H9 (cell line): Measurements from ENCODE around the gene ROBO2. TPM values are rescaled to one million over a fixed set of nuclear protein-coding genes. Genes with fewer than 3 reads are reported as not detected.

Experiments
- DNase-seq: peaks from one replicate; pipeline ENCODE4 v3.0.0-alpha.2; 2017
- H2AFZ ChIP-seq: one replicate; pipeline ENCODE4 v1.6.1; 2013; ENCODE audit warnings: mild to moderate bottlenecking, low read length, control low read depth, moderate library complexity
- H2AK5ac ChIP-seq: 2 replicates; pipeline ENCODE4 v1.6.1; 2013; ENCODE audit warnings: low read length, control low read depth, mixed read lengths; ENCODE audit not compliant: insufficient read length
- H2BK120ac ChIP-seq: one replicate; pipeline ENCODE4 v1.6.1; 2013; ENCODE audit warnings: low read depth, mild to moderate bottlenecking, low read length, control low read depth, inconsistent platforms; ENCODE audit not compliant: poor library complexity, severe bottlenecking
- H2BK12ac ChIP-seq: 2 replicates; pipeline ENCODE4 v1.6.1; 2013; ENCODE audit warnings: low read length, control low read depth, mixed read lengths, low read depth; ENCODE audit not compliant: insufficient read length
- H2BK15ac ChIP-seq: 2 replicates; pipeline ENCODE4 v1.6.1; 2013; ENCODE audit warnings: low read depth, low read length, control low read depth
- H2BK20ac ChIP-seq: one replicate; pipeline ENCODE4 v1.6.1; 2013; ENCODE audit warnings: low read depth, mild to moderate bottlenecking, low read length, control low read depth, inconsistent platforms; ENCODE audit not compliant: poor library complexity, severe bottlenecking
- H2BK5ac ChIP-seq: 2 replicates; pipeline ENCODE4 v1.6.1; 2013; ENCODE audit warnings: low read length, control low read depth, mixed read lengths; ENCODE audit not compliant: insufficient read length
- H3K14ac ChIP-seq: 2 replicates; pipeline ENCODE4 v1.6.1; 2013; ENCODE audit warnings: low read length, control low read depth; ENCODE audit not compliant: insufficient read depth
- H3K18ac ChIP-seq: 2 replicates; pipeline ENCODE4 v1.6.1; 2013; ENCODE audit warnings: low read depth, mild to moderate bottlenecking, mixed read lengths, low read length, control low read depth; ENCODE audit not compliant: insufficient read length
- H3K23ac ChIP-seq: 2 replicates; pipeline ENCODE4 v1.6.1; 2013; ENCODE audit warnings: low read length, control low read depth, mixed read lengths, low read depth; ENCODE audit not compliant: insufficient read length
- H3K23me2 ChIP-seq: 2 replicates; pipeline ENCODE4 v1.6.1; 2013; ENCODE audit warnings: low read depth, mild to moderate bottlenecking, mixed read lengths, low read length, control low read depth; ENCODE audit not compliant: insufficient read length, poor library complexity, severe bottlenecking
- H3K27ac ChIP-seq: 2 replicates; pipeline ENCODE4 v1.5.1; 2013; ENCODE audit warnings: low read length, control low read depth, mixed read lengths, low read depth; ENCODE audit not compliant: insufficient read length
- H3K27me3 ChIP-seq: 2 replicates; pipeline ENCODE4 v1.6.1; 2013; ENCODE audit warnings: low read length, control low read depth, inconsistent platforms; ENCODE audit not compliant: insufficient read depth
- H3K4ac ChIP-seq: 2 replicates; pipeline ENCODE4 v1.6.1; 2013; ENCODE audit warnings: low read depth, mild to moderate bottlenecking, control low read depth, inconsistent platforms, low read length, moderate library complexity
- H3K4me1 ChIP-seq: 2 replicates; pipeline ENCODE4 v1.6.1; 2013; ENCODE audit warnings: low read length, control low read depth, inconsistent platforms; ENCODE audit not compliant: insufficient read depth
- H3K4me2 ChIP-seq: 2 replicates; pipeline ENCODE4 v1.6.1; 2013; ENCODE audit warnings: low read length, control low read depth, mixed read lengths; ENCODE audit not compliant: insufficient read length, insufficient read depth
- H3K56ac ChIP-seq: 2 replicates; pipeline ENCODE4 v1.6.1; 2013; ENCODE audit warnings: low read depth, mild to moderate bottlenecking, mixed read lengths, low read length, control low read depth; ENCODE audit not compliant: insufficient read length
- H3K79me1 ChIP-seq: 2 replicates; pipeline ENCODE4 v1.6.1; 2013; ENCODE audit warnings: low read depth, mild to moderate bottlenecking, moderate library complexity, low read length, control low read depth, inconsistent platforms; ENCODE audit not compliant: insufficient read depth, poor library complexity, severe bottlenecking
- H3K79me2 ChIP-seq: 2 replicates; pipeline ENCODE4 v1.6.1; 2013; ENCODE audit warnings: low read length, control low read depth, inconsistent platforms; ENCODE audit not compliant: insufficient read depth
- H3K9ac ChIP-seq: 2 replicates; pipeline ENCODE4 v1.6.1; 2013; ENCODE audit warnings: low read length, control low read depth, mixed read lengths; ENCODE audit not compliant: insufficient read length; ENCODE audit errors: extremely low read depth
- H3K9me3 ChIP-seq: one replicate; pipeline ENCODE4 v1.6.1; 2013; ENCODE audit warnings: low read depth, low read length, inconsistent platforms; ENCODE audit not compliant: control insufficient read depth
- H3T11ph ChIP-seq: one replicate; pipeline ENCODE4 v1.6.1; 2013; ENCODE audit warnings: mild to moderate bottlenecking, low read length, control low read depth, inconsistent platforms
- H4K20me1 ChIP-seq: one replicate; pipeline ENCODE4 v1.6.1; 2013; ENCODE audit not compliant: control insufficient read depth, insufficient read length, insufficient read depth
- H4K5ac ChIP-seq: 2 replicates; pipeline ENCODE4 v1.6.1; 2013; ENCODE audit warnings: low read depth, mild to moderate bottlenecking, mixed read lengths, low read length, control low read depth; ENCODE audit not compliant: insufficient read length
- H4K8ac ChIP-seq: replicated peaks from 2 replicates; pipeline ENCODE4 v1.6.1; 2013; ENCODE audit warnings: low read length, control low read depth, mixed read lengths, low read depth; ENCODE audit not compliant: insufficient read length
- H4K91ac ChIP-seq: 2 replicates; pipeline ENCODE4 v1.6.1; 2013; ENCODE audit warnings: low read depth, mild to moderate bottlenecking, moderate library complexity, mixed read lengths, low read length, control low read depth; ENCODE audit not compliant: insufficient read length
- H3K27ac Mint-ChIP-seq, 3 experiments: 2 replicates in 2 of 3; 3 replicates in 1 of 3; pipeline ENCODE4 v1.8.0; 2020 to 2021; ENCODE audit warnings: mixed read lengths in 3 of 3, mild to moderate bottlenecking in 1 of 3, moderate library complexity in 1 of 3
- H3K27me3 Mint-ChIP-seq: 2 replicates; pipeline ENCODE4 v1.8.0; 2021; ENCODE audit warnings: low read depth, mild to moderate bottlenecking, moderate library complexity, mixed read lengths
- H3K36me3 Mint-ChIP-seq, 3 experiments: 2 replicates in 2 of 3; 3 replicates in 1 of 3; pipeline ENCODE4 v1.8.0; 2020 to 2021; ENCODE audit warnings: low read depth in 3 of 3, mixed read lengths in 3 of 3; ENCODE audit not compliant: insufficient read depth in 1 of 3
- H3K4me1 Mint-ChIP-seq, 2 experiments: 2 replicates each; pipeline ENCODE4 v1.8.0; 2020; ENCODE audit warnings: mixed read lengths in 2 of 2
- H3K4me3 Mint-ChIP-seq, 2 experiments: 2 replicates in 1 of 2; 3 replicates in 1 of 2; pipeline ENCODE4 v1.8.0; 2020 to 2021; ENCODE audit warnings: mild to moderate bottlenecking in 2 of 2, mixed read lengths in 2 of 2, moderate library complexity in 1 of 2
- H3K9me3 Mint-ChIP-seq, 2 experiments: 2 replicates in 1 of 2; 3 replicates in 1 of 2; pipeline ENCODE4 v1.8.0; 2020; ENCODE audit warnings: mild to moderate bottlenecking in 2 of 2, mixed read lengths in 2 of 2, moderate library complexity in 1 of 2
- CTCF ChIP-seq: fragments of 200-600 bp; sonication (generic); conservative IDR thresholded peaks from 3 replicates; pipeline ENCODE4 v1.8.0; 2021; ENCODE audit warnings: antibody characterized with exemption, mild to moderate bottlenecking
- WGBS: extraction: QIAGEN DNeasy Blood & Tissue Kit; methylation state at CpG from one replicate; pipeline ENCODE4 v1.1.7; 2013; ENCODE audit warnings: missing lambda C conversion rate, low lambda C conversion rate, mixed read lengths; ENCODE audit not compliant: insufficient read length; ENCODE audit errors: extremely low coverage; 5-methylcytosine and 5-hydroxymethylcytosine counted together
- total RNA-seq: library from RNA; stranded (reverse); gene quantifications from 2 replicates; pipeline ENCODE4 v1.2.1, GENCODE V29; 2021

Gene ROBO2
- total RNA-seq, 1 experiment from 2014 or later = 2.3 TPM

- H2BK20ac ChIP-seq = no peak overlapping the region
- H3K4me2 ChIP-seq = no peak overlapping the region
- H3K79me1 ChIP-seq = no peaks in the 10 kb centered on the region
- H3T11ph ChIP-seq = no peak overlapping the region
- Mint-ChIP-seq H3K4me1 (peaks cover 19 to 20% of the 10 kb centered on the region in 2 experiments), H3K4me3 (no peak overlapping the region), H3K27me3 (peaks cover 36% of the 10 kb centered on the region), H3K27ac (no peak overlapping the region), H3K36me3 (no peaks in the 10 kb centered on the region), H3K9me3 (no peaks in the 10 kb centered on the region)
- H4K8ac ChIP-seq = no peak overlapping the region
- no peak overlapping the region for H3K56ac ChIP-seq
- no peak overlapping the region for H2BK120ac ChIP-seq
- peaks cover 5% of the 10 kb centered on the region for H3K27me3 ChIP-seq
- no peak overlapping the region for H2AFZ ChIP-seq
- no CpG with 5 or more reads among the region's 2 CpGs for WGBS
- no peak overlapping the region for H2BK15ac ChIP-seq
- peak; percentile 56 for TF ChIP-seq CTCF
- H3K14ac ChIP-seq = no peak overlapping the region
- no peak overlapping the region for H2AK5ac ChIP-seq
- H2BK12ac ChIP-seq = no peak overlapping the region
- no peak for DNase-seq
- H2BK5ac ChIP-seq = no peak overlapping the region
- no peak overlapping the region for H3K4ac ChIP-seq
- no peak overlapping the region for H3K18ac ChIP-seq
- H4K20me1 ChIP-seq = no peaks in the 10 kb centered on the region
- no peak overlapping the region for H4K5ac ChIP-seq
- no peak overlapping the region for H4K91ac ChIP-seq
- 0 out of 2 replicates have a peak, but pooled peaks cover 2% of the 10 kb centered on the region for H3K79me2 ChIP-seq
- no peak overlapping the region for H3K23ac ChIP-seq
- no peak overlapping the region for H3K9ac ChIP-seq
- H3K23me2 ChIP-seq = peaks cover 14% of the 10 kb centered on the region
- peaks cover 5% of the 10 kb centered on the region; the same call in 1 of the 2 replicates for H3K4me1 ChIP-seq
- H3K9me3 ChIP-seq = no peaks in the 10 kb centered on the region
- H3K27ac ChIP-seq = no peak overlapping the region
Observed at GRCh38 chr3:77042882-77043281, 3.0 kb downstream of the ROBO2 start.
